GDM1 (cell line): Measurements from ENCODE around the gene TBCD.

ENCODE experiments used
- DNase-seq: peaks from one replicate; lab custom pipeline; 2025; lab: John Stamatoyannopoulos, UW

The TBCD gene

GRCh38 chr17:82887255-82888164 lies 135.6 kb downstream of the TBCD start:
- no peak for DNase-seq

- no peak for DNase-seq
Measured at GRCh38 chr17:82888583-82889495, 137.0 kb downstream of the TBCD start.

- DNase-seq = no peak
Measured at GRCh38 chr17:82889496-82890338, 137.9 kb downstream of the TBCD start.

GRCh38 chr17:82890339-82890730 lies 138.5 kb downstream of the TBCD start:
- no peak for DNase-seq

- no peak for DNase-seq
Measured at GRCh38 chr17:82890926-82891678, 139.2 kb downstream of the TBCD start.

- DNase-seq = no peak
Measured at GRCh38 chr17:82891911-82892310, 140.0 kb downstream of the TBCD start.

- DNase-seq = no peak
Measured at GRCh38 chr17:82892899-82893565, 141.2 kb downstream of the TBCD start.

GRCh38 chr17:82893779-82894178 lies 141.9 kb downstream of the TBCD start:
- DNase-seq = no peak

GRCh38 chr17:82894389-82894788 lies 142.5 kb downstream of the TBCD start:
- no peak for DNase-seq

GRCh38 chr17:82895087-82895486 lies 143.2 kb downstream of the TBCD start:
- no peak for DNase-seq

- DNase-seq = no peak
Measured at GRCh38 chr17:82896071-82897000, 144.5 kb downstream of the TBCD start.

- DNase-seq = no peak
Measured at GRCh38 chr17:82897514-82898249, 145.8 kb downstream of the TBCD start.

- no peak for DNase-seq
Measured at GRCh38 chr17:82898976-82899514, 147.2 kb downstream of the TBCD start.

GRCh38 chr17:82899941-82900340 lies 148.1 kb downstream of the TBCD start:
- DNase-seq = no peak

- no peak for DNase-seq
Measured at GRCh38 chr17:82900741-82901140, 148.9 kb downstream of the TBCD start.

- no peak for DNase-seq
Measured at GRCh38 chr17:82901356-82901755, 149.5 kb downstream of the TBCD start.

GRCh38 chr17:82901856-82902255 lies 150.0 kb downstream of the TBCD start:
- DNase-seq = no peak
